CD14-positive monocyte (primary cell): ENCODE data around the gene SPNS1. TPM values are rescaled to one million over a fixed set of nuclear protein-coding genes. Genes with fewer than 3 reads are reported as not detected.
A peak's percentile ranks its signal among the peaks of the same experiment; 100 is the strongest.
"Not testable (repeated sequence)": the region's sequence is repeated elsewhere in the genome, so short reads cannot be mapped to it uniquely, and the experiment has no call there.

Source experiments
- DNase-seq, 3 donors: peaks; one replicate each; pipeline ENCODE4 v3.0.0-alpha.2; 2011 to 2022
- H2AFZ ChIP-seq: 2 replicates; pipeline ENCODE4 v1.6.0; 2012; ENCODE audit warnings: mild to moderate bottlenecking, low read depth, low read length, inconsistent platforms; ENCODE audit not compliant: insufficient read depth, poor library complexity, severe bottlenecking
- H3K27ac ChIP-seq, 2 donors: 1 replicate in 1 of 2; 2 replicates in 1 of 2; pipeline ENCODE4 v1.5.1; 2012 to 2013; ENCODE audit warnings: low read length in 2 of 2, control low read depth in 1 of 2, inconsistent platforms in 1 of 2, low read depth in 1 of 2, mild to moderate bottlenecking in 1 of 2
- H3K27me3 ChIP-seq, 2 donors: one replicate each; pipeline versions ENCODE4 v1.6.0 to v1.6.1; 2011 to 2013; ENCODE audit warnings: low read length in 2 of 2; ENCODE audit not compliant: control insufficient read depth in 2 of 2, insufficient read depth in 2 of 2
- H3K36me3 ChIP-seq, 2 donors: replicated peaks in 1 of 2; 1 replicate in 1 of 2; 2 replicates in 1 of 2; pipeline versions ENCODE4 v1.5.1 to v1.6.1; 2012 to 2013; ENCODE audit warnings: low read length in 2 of 2, control low read depth in 1 of 2, inconsistent platforms in 1 of 2, mild to moderate bottlenecking in 1 of 2; ENCODE audit not compliant: insufficient read depth in 2 of 2, control insufficient read depth in 1 of 2
- H3K4me1 ChIP-seq, 2 donors: 1 replicate in 1 of 2; 2 replicates in 1 of 2; pipeline versions ENCODE4 v1.5.1 to v1.6.1; 2012 to 2013; ENCODE audit warnings: low read length in 2 of 2, control low read depth in 1 of 2, inconsistent platforms in 1 of 2, mild to moderate bottlenecking in 1 of 2, moderate library complexity in 1 of 2; ENCODE audit not compliant: insufficient read depth in 2 of 2, control insufficient read depth in 1 of 2
- H3K4me2 ChIP-seq: replicated peaks from 2 replicates; pipeline ENCODE3; 2012; ENCODE audit warnings: low read length, moderate library complexity, mild to moderate bottlenecking; ENCODE audit not compliant: poor library complexity, severe bottlenecking; ENCODE audit errors: extremely low read depth
- H3K4me3 ChIP-seq, 3 experiments: fragments of 200-600 bp in 1 of 3; sonication (generic) in 1 of 3; replicated peaks in 1 of 3; 1 replicate in 2 of 3; 2 replicates in 1 of 3; pipeline ENCODE4 v1.5.1; 2011 to 2013; ENCODE audit warnings: low read length in 3 of 3, mild to moderate bottlenecking in 3 of 3, control low read depth in 2 of 3, low read depth in 2 of 3, inconsistent platforms in 1 of 3, moderate library complexity in 1 of 3
- H3K79me2 ChIP-seq: 2 replicates; pipeline ENCODE4 v1.6.0; 2012; ENCODE audit warnings: mild to moderate bottlenecking, control low read depth, inconsistent platforms, low read length, moderate library complexity; ENCODE audit not compliant: insufficient read depth
- H3K9ac ChIP-seq: 2 replicates; pipeline ENCODE4 v1.6.0; 2017; ENCODE audit warnings: low read length, mild to moderate bottlenecking; ENCODE audit not compliant: insufficient read depth, poor library complexity, severe bottlenecking
- H3K9me3 ChIP-seq, 2 donors: replicated peaks in 1 of 2; 1 replicate in 1 of 2; 2 replicates in 1 of 2; pipeline versions ENCODE4 v1.5.1 to v1.6.1; 2012 to 2013; ENCODE audit warnings: low read length in 2 of 2, control low read depth in 1 of 2; ENCODE audit not compliant: control insufficient read depth in 1 of 2, insufficient read depth in 1 of 2
- H4K20me1 ChIP-seq: 2 replicates; pipeline ENCODE4 v1.6.0; 2012; ENCODE audit warnings: mild to moderate bottlenecking, low read length, control low read depth, moderate library complexity; ENCODE audit not compliant: insufficient read depth
- H3K27ac Mint-ChIP-seq, 7 donors: one replicate each; pipeline ENCODE4 v1.8.0; 2020; ENCODE audit warnings: mild to moderate bottlenecking in 7 of 7, mixed read lengths in 7 of 7, moderate library complexity in 6 of 7, inconsistent platforms in 2 of 7
- H3K27me3 Mint-ChIP-seq, 3 donors: one replicate each; pipeline ENCODE4 v1.8.0; 2021 to 2022; ENCODE audit warnings: low read depth in 3 of 3, mild to moderate bottlenecking in 3 of 3, mixed read lengths in 3 of 3, moderate library complexity in 3 of 3, inconsistent platforms in 1 of 3
- H3K36me3 Mint-ChIP-seq, 2 donors: one replicate each; pipeline ENCODE4 v1.8.0; 2020; ENCODE audit warnings: mixed read lengths in 2 of 2, inconsistent platforms in 1 of 2, mild to moderate bottlenecking in 1 of 2
- H3K4me1 Mint-ChIP-seq: one replicate; pipeline ENCODE4 v1.8.0; 2020; ENCODE audit warnings: mild to moderate bottlenecking, mixed read lengths
- H3K4me3 Mint-ChIP-seq, 2 donors: one replicate each; pipeline ENCODE4 v1.8.0; 2020; ENCODE audit warnings: mild to moderate bottlenecking in 2 of 2, mixed read lengths in 2 of 2, moderate library complexity in 1 of 2
- H3K9me3 Mint-ChIP-seq, 7 donors: one replicate each; pipeline ENCODE4 v1.8.0; 2020 to 2022; ENCODE audit warnings: mixed read lengths in 7 of 7, mild to moderate bottlenecking in 6 of 7, moderate library complexity in 6 of 7, inconsistent platforms in 2 of 7
- WGBS: methylation state at CpG from one replicate; pipeline ENCODE4 v1.1.5; 2013; ENCODE audit warnings: missing lambda C conversion rate; ENCODE audit not compliant: insufficient coverage; 5-methylcytosine and 5-hydroxymethylcytosine counted together
- intact Hi-C, 2 donors: fragments of 100-400 bp; cut with micrococcal nuclease; formaldehyde crosslinking; loops; one replicate each; pipeline versions ENCODE4 v1.15.0 to v1.15.1; 2023
- polyA plus RNA-seq, 3 donors: library from polyadenylated mRNA; depleted of rRNA in 1 of 3; unstranded in 2 of 3; stranded (reverse) in 1 of 3; fragments of 300-500 nt in 2 of 3; fragments of >200 nt in 1 of 3; fragmentation: Illumina TruSeq in 2 of 3; gene quantifications; 1 replicate in 2 of 3; 2 replicates in 1 of 3; pipeline ENCODE4 v1.2.3, GENCODE V29; 2012 to 2021
- TF ChIP-seq, protein P1 (sequence below): fragments of 200-600 bp; IDR thresholded peaks from one replicate; pipeline ENCODE4 v1.8.0; 2022; ENCODE audit warnings: antibody characterized with exemption, mild to moderate bottlenecking

SPNS1 gene
- polyA plus RNA-seq, 3 donors: 93.4 to 104 (median 97.2) TPM

DNA sequence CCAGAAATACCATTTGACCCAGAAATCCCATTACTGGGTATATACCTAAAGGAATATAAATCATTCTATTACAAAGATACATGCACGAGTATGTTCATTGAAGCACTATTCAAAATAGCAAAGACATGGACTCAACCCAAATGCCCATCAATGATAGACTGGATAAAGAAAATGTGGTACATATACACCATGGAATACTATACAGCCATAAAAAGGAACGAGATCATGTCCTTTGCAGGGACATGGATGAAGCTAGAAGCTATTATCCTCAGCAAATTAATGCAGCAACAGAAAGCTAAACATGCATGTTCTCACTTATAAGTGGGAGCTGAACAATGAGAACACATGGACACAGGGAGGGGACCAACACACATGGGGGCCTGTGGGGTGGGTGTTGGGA, 48.3 kb upstream of the SPNS1 start:
- intact Hi-C loops: loop anchor here in 1 of 2 donors (10.0 kb wide), 2 partner anchors 81 to 371 kb away; partner anchors contain the start of genes SGF29 and TUFM
- H2AFZ ChIP-seq: peak overlapping the region; percentile 98
- H3K4me1 ChIP-seq: peaks cover 20 to 25% of the 10 kb centered on the region in 2 donors
- H3K9ac ChIP-seq: peak overlapping the region; percentile 98
- peaks cover 10% of the 10 kb centered on the region for H4K20me1 ChIP-seq
- H3K9me3 ChIP-seq, DNase-seq, H3K27me3 Mint-ChIP-seq, H3K9me3 Mint-ChIP-seq, H3K27me3 ChIP-seq, H3K36me3 ChIP-seq, H3K79me2 ChIP-seq: not testable (repeated sequence)
- H3K4me3 ChIP-seq: peak overlapping the region in 2 of 3 experiments; percentile 70 to 96
- Mint-ChIP-seq H3K4me1 (peaks cover 25% of the 10 kb centered on the region), H3K4me3 (peak overlapping the region; percentile 94 to 97), H3K36me3 (peaks cover 4 to 12% of the 10 kb centered on the region in 2 donors), H3K27ac (peak overlapping the region in 6 of 7 donors; percentile 91 to 96 (median 93))
- H3K4me2 ChIP-seq: peak overlapping the region; percentile 95
- WGBS: no CpG with 5 or more reads among the region's 2 CpGs
- peak overlapping the region in 1 of 2 donors; percentile 95 for H3K27ac ChIP-seq

DNA sequence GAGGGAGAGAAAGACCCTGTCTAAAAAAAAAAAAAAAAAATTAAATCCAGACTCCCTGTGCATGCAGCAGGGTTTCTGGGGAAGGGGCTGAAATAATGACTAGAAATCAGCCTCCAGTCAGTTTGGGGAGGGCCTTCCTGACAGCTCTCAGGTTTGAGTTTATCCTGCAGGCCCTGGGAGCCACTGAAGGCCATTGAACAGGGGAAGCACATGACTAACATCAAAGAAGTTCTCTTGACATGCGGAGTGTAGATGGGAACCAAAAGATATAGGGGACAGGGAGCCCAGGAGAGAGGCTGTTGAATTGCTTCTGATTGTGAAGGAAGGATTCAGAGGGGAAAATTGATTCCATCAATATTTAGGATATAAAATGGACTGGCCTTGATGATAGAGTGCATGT, 46.8 kb upstream of the SPNS1 start:
- peaks cover 0 to 8% (median 0%) of the 10 kb centered on the region in 3 donors for H3K27me3 Mint-ChIP-seq
- no peak overlapping the region for H3K4me3 ChIP-seq
- H3K4me3 Mint-ChIP-seq: no peak overlapping the region
- no CpG with 5 or more reads among the region's 1 CpG for WGBS
- H3K36me3 ChIP-seq: no peaks in the 10 kb centered on the region
- H3K4me1 ChIP-seq: peaks cover 20 to 25% of the 10 kb centered on the region in 2 donors
- peaks cover 8% of the 10 kb centered on the region for H3K79me2 ChIP-seq
- TF ChIP-seq, protein P1, sequence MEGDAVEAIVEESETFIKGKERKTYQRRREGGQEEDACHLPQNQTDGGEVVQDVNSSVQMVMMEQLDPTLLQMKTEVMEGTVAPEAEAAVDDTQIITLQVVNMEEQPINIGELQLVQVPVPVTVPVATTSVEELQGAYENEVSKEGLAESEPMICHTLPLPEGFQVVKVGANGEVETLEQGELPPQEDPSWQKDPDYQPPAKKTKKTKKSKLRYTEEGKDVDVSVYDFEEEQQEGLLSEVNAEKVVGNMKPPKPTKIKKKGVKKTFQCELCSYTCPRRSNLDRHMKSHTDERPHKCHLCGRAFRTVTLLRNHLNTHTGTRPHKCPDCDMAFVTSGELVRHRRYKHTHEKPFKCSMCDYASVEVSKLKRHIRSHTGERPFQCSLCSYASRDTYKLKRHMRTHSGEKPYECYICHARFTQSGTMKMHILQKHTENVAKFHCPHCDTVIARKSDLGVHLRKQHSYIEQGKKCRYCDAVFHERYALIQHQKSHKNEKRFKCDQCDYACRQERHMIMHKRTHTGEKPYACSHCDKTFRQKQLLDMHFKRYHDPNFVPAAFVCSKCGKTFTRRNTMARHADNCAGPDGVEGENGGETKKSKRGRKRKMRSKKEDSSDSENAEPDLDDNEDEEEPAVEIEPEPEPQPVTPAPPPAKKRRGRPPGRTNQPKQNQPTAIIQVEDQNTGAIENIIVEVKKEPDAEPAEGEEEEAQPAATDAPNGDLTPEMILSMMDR: no peak
- DNase-seq: no peak
- no peak overlapping the region for H2AFZ ChIP-seq
- H3K27ac Mint-ChIP-seq: peak overlapping the region in 3 of 7 donors; percentile 3 to 43 (median 33)
- intact Hi-C loops: loop anchor here in 1 of 2 donors (10.0 kb wide), 2 partner anchors 83 to 373 kb away; partner anchors contain the start of genes SGF29 and TUFM
- H3K27me3 ChIP-seq: no peaks in the 10 kb centered on the region
- H3K27ac ChIP-seq: no peak overlapping the region
- H3K9ac ChIP-seq: no peak overlapping the region
- no peaks in the 10 kb centered on the region for H3K36me3 Mint-ChIP-seq
- H3K4me1 Mint-ChIP-seq: peaks cover 25% of the 10 kb centered on the region
- no peak overlapping the region for H3K4me2 ChIP-seq
- no peaks in the 10 kb centered on the region for H3K9me3 ChIP-seq
- H4K20me1 ChIP-seq: peaks cover 10% of the 10 kb centered on the region
- H3K9me3 Mint-ChIP-seq: no peaks in the 10 kb centered on the region
